Spinal cord (tissue), 10 donors: Measurements from ENCODE around the gene NOP53. TPM values are rescaled to one million over a fixed set of nuclear protein-coding genes. Genes with fewer than 3 reads are reported as not detected.
"Not testable (repeated sequence)": the region's sequence is repeated elsewhere in the genome, so short reads cannot be mapped to it uniquely, and the experiment has no call there.

Source experiments
- DNase-seq, 6 donors: peaks; one replicate each; pipeline versions ENCODE4 v3.0.0 to v3.0.0-alpha.2; 2013 to 2015; ENCODE audit warnings: low spot score in 6 of 6, low read depth in 4 of 6
- H3K27ac ChIP-seq: one replicate; pipeline ENCODE4 v1.5.1; 2013; ENCODE audit warnings: low read depth, low read length, control low read depth
- H3K27me3 ChIP-seq: one replicate; pipeline ENCODE4 v1.6.1; 2013; ENCODE audit warnings: low read length; ENCODE audit not compliant: control insufficient read depth, insufficient read depth
- H3K36me3 ChIP-seq: one replicate; pipeline ENCODE4 v1.6.1; 2013; ENCODE audit warnings: low read length; ENCODE audit not compliant: control insufficient read depth, insufficient read depth
- H3K4me1 ChIP-seq: one replicate; pipeline ENCODE4 v1.6.1; 2013; ENCODE audit warnings: low read length; ENCODE audit not compliant: control insufficient read depth, insufficient read depth
- H3K4me3 ChIP-seq: one replicate; pipeline ENCODE4 v1.5.1; 2013; ENCODE audit warnings: low read depth, low read length, control low read depth
- H3K9me3 ChIP-seq: one replicate; pipeline ENCODE4 v1.6.1; 2013; ENCODE audit warnings: low read length; ENCODE audit not compliant: control insufficient read depth, insufficient read depth
- WGBS: methylation state at CpG from one replicate; pipeline ENCODE4 v1.1.5; 2013; ENCODE audit warnings: missing lambda C conversion rate; ENCODE audit not compliant: insufficient coverage; 5-methylcytosine and 5-hydroxymethylcytosine counted together
- polyA plus RNA-seq, 2 donors: library from polyadenylated mRNA; unstranded; fragments of 120-200 nt; gene quantifications; one replicate each; pipeline ENCODE4 v1.2.1, GENCODE V29; 2013; ENCODE audit not compliant: insufficient read length in 2 of 2
- total RNA-seq, 2 donors: library from RNA; depleted of rRNA in 1 of 2; stranded (reverse); fragments of 120-200 nt in 1 of 2; fragments of >200 nt in 1 of 2; gene quantifications; one replicate each; pipeline versions ENCODE4 v1.2.3 to v1.2.4, GENCODE V29; 2013 to 2014
- donor health status: healthy.

NOP53 gene
- total and polyA plus RNA-seq, 4 donors, result 34.6 to 224 (median 170) TPM

- Histone ChIP-seq H3K27ac (no peak overlapping the region), H3K36me3 (no peaks in the 10 kb centered on the region), H3K9me3 (no peaks in the 10 kb centered on the region), H3K4me1 (peaks cover 20% of the 10 kb centered on the region), H3K4me3 (no peak overlapping the region), H3K27me3 (no peaks in the 10 kb centered on the region)
- DNase-seq, result no peak
- WGBS, result 77% methylated on average over 2 of the region's 2 CpGs
These were observed 23.3 kb downstream of the NOP53 start for GRCh38 chr19:47768604-47769003.

- no peak overlapping the region for H3K27ac ChIP-seq
These were observed 24.2 kb downstream of the NOP53 start for GRCh38 chr19:47769534-47769933.

GRCh38 chr19:47771291-47771690 is 25.9 kb downstream of the NOP53 start:
- H3K27me3 ChIP-seq, DNase-seq, H3K36me3 ChIP-seq, H3K27ac ChIP-seq, H3K9me3 ChIP-seq, H3K4me3 ChIP-seq: not testable (repeated sequence)
- H3K4me1 ChIP-seq, result peaks cover 26% of the 10 kb centered on the region
- WGBS, result 87% methylated on average over 6 of the region's 6 CpGs

More at GRCh38 chr19:47769534-47769933, 24.2 kb downstream of the NOP53 start:
- Histone ChIP-seq H3K27me3 (no peaks in the 10 kb centered on the region), H3K9me3 (no peaks in the 10 kb centered on the region), H3K36me3 (no peaks in the 10 kb centered on the region), H3K4me3 (no peak overlapping the region), H3K4me1 (peaks cover 29% of the 10 kb centered on the region)
- no peak for DNase-seq
- WGBS, result 85% methylated on average over 2 of the region's 3 CpGs

GRCh38 chr19:47776568-47776967 is 31.2 kb downstream of the NOP53 start:
- no peak overlapping the region for H3K4me3 ChIP-seq
- H3K9me3 ChIP-seq, result no peaks in the 10 kb centered on the region
- peaks cover 65% of the 10 kb centered on the region for H3K4me1 ChIP-seq
- 25% methylated on average over 1 of the region's 4 CpGs for WGBS
- H3K27me3 ChIP-seq, result no peaks in the 10 kb centered on the region
- peaks cover 18% of the 10 kb centered on the region for H3K36me3 ChIP-seq
- H3K27ac ChIP-seq, result peak overlapping the region; percentile 47
- DNase-seq, result peak in 1 of 6 donors; percentile 16

GRCh38 chr19:47777245-47778048 is 32.1 kb downstream of the NOP53 start:
- DNase-seq, H3K9me3 ChIP-seq, H3K27me3 ChIP-seq: not testable (repeated sequence)
- WGBS, result no CpG with 5 or more reads among the region's 23 CpGs
- Histone ChIP-seq H3K4me1 (peaks cover 69% of the 10 kb centered on the region), H3K27ac (peak overlapping the region; percentile 98), H3K4me3 (peak overlapping the region; percentile 96), H3K36me3 (peaks cover 26% of the 10 kb centered on the region)

- Histone ChIP-seq H3K36me3 (peaks cover 34% of the 10 kb centered on the region), H3K27ac (peak within 1 kb of the TSS; percentile 98), H3K27me3 (no peaks in the 10 kb centered on the region), H3K9me3 (no peaks in the 10 kb centered on the region), H3K4me1 (peaks cover 66% of the 10 kb centered on the region), H3K4me3 (peak within 1 kb of the TSS; percentile 96)
- WGBS, result 0% methylated on average over 63 of the region's 65 CpGs
- DNase-seq, result peak; percentile 74 to 96 (median 84)
These were observed 33.0 kb downstream of the NOP53 start, which contains the start of gene SELENOW for GRCh38 chr19:47778049-47778953. Gene SELENOW, plus strand, starts transcription at chr19:47778703. Its CDS starts 83 bp downstream, at chr19:47778786.

GRCh38 chr19:47778954-47779351 is 33.6 kb downstream of the NOP53 start:
- peak overlapping the region; percentile 98 for H3K27ac ChIP-seq
- no peaks in the 10 kb centered on the region for H3K27me3 ChIP-seq
- H3K4me3 ChIP-seq, result peak overlapping the region; percentile 96
- H3K9me3 ChIP-seq, result no peaks in the 10 kb centered on the region
- under 1% methylated on average over 17 of the region's 20 CpGs for WGBS
- DNase-seq, result peak in 2 of 6 donors; percentile 62 to 71
- H3K36me3 ChIP-seq, result peaks cover 40% of the 10 kb centered on the region
- H3K4me1 ChIP-seq, result peaks cover 59% of the 10 kb centered on the region

GRCh38 chr19:47779524-47780214 is 34.3 kb downstream of the NOP53 start:
- no peak for DNase-seq
- WGBS, result 72% methylated on average over 19 of the region's 24 CpGs
- H3K4me3 ChIP-seq, result peak overlapping the region; percentile 96
- peaks cover 52% of the 10 kb centered on the region for H3K4me1 ChIP-seq
- H3K9me3 ChIP-seq, result no peaks in the 10 kb centered on the region
- peak overlapping the region; percentile 98 for H3K27ac ChIP-seq
- H3K27me3 ChIP-seq, result no peaks in the 10 kb centered on the region
- peaks cover 47% of the 10 kb centered on the region for H3K36me3 ChIP-seq

GRCh38 chr19:47780215-47780551 is 34.8 kb downstream of the NOP53 start:
- peaks cover 52% of the 10 kb centered on the region for H3K36me3 ChIP-seq
- no peaks in the 10 kb centered on the region for H3K27me3 ChIP-seq
- peak overlapping the region; percentile 96 for H3K4me3 ChIP-seq
- H3K27ac ChIP-seq, result peak overlapping the region; percentile 98
- no peaks in the 10 kb centered on the region for H3K9me3 ChIP-seq
- no peak for DNase-seq
- peaks cover 47% of the 10 kb centered on the region for H3K4me1 ChIP-seq
- WGBS, result 100% methylated on average over 1 of the region's 9 CpGs
